HG03103 (cell line): ENCODE measurements around the gene PRDM2.

Experiments used
- ATAC-seq: cut with Tn5 transposase; IDR thresholded peaks from one replicate; pipeline ENCODE4 v1.9.1; 2021; ENCODE audit warnings: low read depth; ENCODE audit not compliant: unreplicated experiment

The PRDM2 gene

DNA sequence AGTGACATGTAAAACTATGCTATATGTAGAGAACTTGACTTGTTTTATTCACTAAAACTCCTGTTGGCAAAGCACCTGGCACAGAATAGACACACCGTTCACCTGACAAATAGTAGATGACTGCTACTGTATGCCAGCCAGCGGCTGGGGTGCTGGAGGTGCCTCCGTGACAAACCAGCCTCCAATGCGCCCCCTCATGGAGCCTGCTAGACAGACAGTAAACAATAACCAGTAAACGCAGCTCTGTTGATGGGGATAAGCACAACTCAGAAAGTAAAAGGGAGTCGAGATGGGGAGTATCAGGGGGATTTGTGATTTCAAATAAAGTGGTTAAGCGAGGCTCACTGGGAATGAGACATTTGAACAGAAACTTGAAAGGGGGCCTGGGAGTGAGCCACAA lies 107.2 kb downstream of the PRDM2 start:
- ATAC-seq: no peak

DNA sequence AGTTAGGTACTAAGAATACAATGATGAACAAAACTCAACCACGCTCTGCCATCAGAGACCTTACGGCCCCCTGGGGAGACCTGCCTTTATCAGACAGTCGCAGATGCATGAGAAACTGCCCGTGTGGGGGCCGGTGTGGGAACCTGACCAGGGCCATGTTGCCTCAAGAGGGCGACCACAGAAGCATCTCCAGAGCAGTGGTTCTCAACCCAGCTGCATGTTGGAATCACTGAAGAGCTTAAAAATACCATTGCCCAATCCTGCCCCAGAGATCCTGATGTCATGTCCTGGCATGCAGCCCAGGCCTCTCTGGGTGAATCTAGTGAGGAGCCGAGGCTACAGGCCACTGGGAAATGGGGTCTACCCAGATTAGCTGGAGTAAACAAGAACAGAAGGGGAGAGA lies 108.7 kb downstream of the PRDM2 start:
- ATAC-seq: no peak

DNA sequence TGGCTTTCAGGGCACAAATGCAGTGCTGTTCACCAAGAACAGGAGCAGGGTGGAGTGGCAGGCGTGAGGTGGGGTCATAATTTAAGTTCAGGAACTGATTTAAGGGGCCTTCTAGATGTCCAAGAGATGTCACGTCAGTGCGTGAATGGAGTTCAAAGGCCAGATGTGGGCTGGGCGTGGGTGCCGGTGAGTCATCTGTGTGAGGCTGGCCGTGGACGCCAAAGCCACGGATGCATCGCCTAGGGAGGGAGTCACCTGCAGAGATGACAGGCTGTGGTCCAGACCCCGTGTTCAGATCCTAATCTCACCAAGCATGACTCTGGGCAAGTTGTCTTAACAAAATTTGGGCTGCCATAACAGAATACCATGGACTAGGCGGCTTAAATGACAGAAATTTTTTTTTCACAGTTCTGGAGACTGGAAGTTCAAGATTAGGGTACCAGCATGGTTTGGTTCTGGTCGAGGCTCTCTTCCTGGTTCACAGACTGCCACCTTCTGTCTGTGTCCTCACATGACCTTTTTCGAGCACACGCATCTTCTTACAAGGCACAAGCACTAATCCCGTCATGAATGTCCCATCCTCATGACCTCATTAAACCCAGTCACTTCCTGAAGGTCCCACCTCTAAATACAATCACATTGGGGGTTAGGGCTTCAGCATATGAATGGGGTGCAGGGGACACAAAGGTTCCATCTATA lies 109.6 kb downstream of the PRDM2 start:
- ATAC-seq: no peak

DNA sequence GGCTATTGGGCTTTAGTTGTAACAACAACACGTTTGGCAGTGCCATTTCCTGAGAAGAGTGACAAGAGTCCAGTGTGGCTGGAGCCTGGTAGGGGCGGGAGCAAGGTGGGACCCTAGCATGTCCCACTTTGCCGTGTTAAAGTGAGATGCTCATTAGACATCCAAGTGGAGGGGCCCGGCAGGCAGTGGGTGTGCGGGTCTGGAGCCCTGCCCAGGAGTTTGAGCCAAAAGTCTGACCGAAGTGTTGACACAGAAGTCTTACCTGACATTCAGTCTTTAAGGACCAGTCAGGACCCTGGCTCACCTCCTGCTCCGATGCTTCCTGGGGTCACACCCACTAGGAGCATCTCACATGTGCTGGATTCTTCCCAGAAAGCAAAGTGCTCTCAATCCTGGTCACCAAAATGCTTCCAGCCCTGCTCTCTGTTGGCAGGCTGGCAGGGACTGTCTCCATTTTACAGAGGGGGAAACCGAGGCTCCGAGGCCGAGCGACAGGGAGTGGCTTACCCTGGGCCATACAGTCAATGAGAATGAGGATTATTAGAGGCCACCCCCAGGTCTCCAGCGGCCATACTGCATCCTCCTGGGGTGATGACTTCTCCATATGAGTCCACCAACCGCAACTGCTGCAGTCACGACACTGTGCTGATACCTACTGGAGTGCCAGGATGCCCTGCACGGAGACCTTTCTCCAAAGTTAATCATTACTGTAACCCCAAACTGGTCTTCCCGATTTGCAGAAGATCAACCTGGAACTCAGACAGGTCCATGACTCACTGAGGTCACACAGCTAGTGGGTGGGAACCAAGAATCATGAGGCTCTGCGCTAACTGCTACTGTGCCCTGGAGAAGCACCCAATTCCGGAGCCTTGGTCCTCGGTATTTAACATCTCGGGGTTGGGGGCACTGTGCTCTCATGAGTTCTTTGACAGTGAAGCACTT lies 112.7 kb downstream of the PRDM2 start:
- no peak for ATAC-seq

DNA sequence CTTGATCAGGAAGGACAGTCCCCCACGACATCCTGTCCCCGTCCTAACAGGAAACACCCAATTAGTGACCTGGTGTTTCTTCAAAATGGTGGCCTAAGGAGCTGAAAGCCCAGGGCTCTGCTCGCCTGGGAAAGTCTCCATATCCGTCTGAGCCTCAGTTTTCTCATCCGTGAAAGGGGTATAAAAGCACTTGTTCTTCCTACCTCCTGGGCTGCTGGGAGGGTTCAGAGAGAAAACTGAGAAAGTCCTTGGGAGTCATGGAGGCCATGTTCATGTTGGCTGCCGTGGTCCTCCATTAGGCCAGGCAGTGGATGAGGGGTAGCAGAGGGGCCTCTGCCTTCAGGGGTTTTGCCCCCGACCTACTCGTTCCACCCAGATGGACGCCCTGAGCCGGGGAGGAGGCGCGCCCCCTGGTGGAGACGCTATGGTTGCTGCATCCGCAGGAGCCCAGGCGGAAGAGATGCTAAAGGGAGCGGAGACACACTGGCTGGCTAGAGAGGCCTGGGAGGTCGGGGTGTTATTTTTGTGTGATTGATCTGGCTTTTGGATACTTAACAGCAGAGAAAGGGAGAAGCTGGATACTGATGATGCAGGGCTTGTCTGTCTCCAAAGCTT lies 113.5 kb downstream of the PRDM2 start:
- no peak for ATAC-seq

DNA sequence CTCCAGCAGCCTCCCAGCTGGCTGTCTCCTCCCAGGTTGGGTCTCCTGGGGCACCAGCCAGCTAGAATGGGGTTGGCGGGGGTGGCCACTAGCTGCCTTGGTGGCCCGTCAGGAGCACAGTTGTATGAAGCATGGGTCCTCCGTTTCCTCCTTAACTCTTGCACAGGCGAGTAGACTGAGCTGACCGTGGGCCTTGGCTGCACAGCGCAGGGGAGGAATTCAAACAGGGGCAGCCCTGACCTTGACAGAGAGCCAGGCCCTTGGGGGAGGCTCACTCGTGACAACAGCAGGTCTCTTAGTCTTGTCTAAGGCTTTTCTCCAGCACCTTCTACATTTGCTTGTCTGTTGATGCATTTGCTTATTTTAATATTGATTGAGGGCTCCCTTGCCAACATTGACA lies 114.1 kb downstream of the PRDM2 start:
- no peak for ATAC-seq

DNA sequence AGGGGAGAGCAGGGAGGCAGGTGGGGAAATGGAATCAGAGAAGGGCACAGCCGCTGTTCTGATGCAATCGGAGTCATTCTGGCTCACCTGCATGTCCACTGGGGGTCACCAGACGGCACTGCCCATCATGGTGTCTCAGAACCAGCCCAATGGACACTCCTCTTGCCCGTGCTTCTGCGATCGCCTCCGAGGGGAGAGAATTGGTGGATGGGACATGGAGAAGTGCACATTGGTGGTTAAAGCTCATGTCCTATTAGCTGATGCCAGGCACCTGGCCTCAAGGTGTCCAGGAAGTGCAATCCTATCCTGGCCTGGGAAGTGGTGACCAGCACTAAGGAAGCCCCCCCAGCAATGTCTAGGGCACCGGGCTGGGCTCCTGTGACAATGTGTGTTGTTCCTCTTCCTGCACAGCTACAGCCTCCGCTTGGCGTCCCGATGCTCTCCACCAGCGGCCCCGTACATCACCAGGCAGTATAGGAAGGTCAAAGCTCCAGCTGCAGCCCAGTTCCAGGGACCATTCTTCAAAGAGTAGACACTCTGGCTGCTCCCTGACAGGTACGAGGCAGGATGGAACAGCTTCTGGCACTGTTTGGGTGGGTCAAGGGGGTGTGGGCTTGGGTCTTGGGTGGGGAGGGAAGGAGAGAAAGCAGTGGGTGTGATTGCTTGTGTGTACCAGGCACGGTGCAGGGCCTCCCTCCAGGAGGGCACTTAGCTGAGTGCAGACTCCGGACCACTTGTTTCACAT lies 116.2 kb downstream of the PRDM2 start:
- ATAC-seq: no peak

DNA sequence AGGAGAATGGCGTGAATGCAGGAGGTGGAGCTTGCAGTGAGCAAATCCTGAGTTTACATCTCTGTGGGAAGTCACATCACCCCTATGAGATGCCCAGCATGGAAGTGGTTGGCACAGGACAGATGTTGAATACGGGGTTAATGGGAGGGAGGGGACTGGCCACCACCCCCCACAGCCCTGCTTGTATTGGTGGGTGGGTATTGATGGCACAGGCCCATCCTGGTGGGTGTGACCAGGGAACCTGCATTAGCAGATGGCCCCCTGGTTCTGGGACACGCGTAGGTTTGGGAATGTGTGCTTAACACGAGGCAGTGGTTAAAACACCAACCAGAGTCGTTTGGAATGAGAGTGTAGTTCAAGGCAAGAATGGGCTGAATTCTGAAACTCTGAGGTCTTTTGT lies 117.9 kb downstream of the PRDM2 start:
- no peak for ATAC-seq

DNA sequence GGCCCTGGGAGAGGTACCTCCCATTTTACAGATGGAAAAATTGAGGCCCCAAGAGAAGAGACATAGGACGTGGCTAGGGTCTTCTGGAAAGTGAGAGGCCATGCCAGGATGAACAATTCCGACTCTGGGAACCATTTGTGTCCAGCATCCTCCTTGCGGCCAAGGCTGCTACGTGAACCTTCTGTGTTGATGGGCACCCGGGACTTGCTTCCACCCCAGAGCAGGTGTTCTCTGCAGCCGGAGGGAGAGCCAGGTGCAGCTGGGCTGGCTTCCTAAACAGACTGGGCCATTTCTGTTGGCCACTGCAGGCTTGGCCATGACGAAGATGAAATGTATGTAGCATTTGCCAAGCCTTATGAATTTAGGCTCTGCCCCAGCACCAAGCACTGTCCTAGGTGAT lies 118.9 kb downstream of the PRDM2 start:
- ATAC-seq: no peak

DNA sequence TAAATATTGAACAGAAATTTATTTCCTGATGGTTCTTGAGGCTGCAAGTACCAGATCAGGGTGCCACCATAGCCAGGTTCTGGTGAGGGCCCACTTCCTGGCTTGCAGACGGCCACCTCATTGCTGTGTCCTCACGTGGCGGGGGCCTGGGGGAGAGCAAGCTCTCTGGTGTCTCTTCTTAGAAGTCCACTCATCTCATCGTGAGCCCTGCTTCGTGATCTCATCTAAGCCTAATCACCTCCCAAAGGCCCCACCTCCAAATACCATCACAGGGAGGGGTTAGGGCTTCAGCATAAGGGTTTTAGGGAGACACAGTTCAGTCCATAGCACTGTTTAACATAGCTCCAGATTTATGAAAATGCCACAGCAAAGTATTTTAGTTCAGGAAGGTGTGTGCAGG lies 119.7 kb downstream of the PRDM2 start:
- ATAC-seq: no peak

DNA sequence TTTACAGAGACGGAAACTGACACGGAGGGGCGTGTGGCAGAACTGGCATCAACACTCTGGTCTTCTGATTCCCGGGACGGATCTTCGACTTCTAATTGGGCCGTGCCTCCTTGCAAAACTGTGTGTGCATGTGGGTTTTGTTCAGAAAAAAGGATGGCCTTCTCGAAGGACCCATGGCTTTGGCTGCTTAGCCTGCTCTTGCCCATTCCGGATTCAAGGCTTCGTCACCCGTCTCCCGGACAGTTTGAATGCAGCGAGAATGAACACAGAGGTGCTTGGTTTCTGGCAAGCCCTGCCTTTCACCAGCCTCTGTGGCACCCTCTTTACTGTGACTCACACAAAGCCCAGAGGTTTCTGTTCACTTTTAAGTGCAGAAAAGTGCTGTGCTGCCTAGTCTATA lies 120.1 kb downstream of the PRDM2 start:
- no peak for ATAC-seq

DNA sequence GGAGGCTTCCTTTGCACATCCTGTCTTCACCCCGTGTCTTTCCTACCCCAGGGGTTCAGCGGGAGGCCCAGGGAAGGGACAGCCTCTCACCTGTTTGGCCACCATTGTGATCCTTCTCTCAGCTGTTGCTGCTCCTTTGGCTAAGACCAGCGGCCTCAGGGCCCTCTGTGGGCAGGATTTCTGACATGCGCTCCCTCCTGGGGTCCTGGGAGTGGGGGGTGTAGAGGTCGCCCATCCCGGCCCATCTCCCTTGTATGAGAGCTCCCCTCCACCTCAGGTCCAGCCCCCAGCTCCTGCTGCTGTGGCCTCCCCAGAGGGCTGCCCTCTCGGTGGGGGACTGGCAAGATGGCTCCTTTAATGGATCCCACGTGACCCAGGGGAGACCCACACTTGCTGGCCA lies 120.5 kb downstream of the PRDM2 start:
- no peak for ATAC-seq

DNA sequence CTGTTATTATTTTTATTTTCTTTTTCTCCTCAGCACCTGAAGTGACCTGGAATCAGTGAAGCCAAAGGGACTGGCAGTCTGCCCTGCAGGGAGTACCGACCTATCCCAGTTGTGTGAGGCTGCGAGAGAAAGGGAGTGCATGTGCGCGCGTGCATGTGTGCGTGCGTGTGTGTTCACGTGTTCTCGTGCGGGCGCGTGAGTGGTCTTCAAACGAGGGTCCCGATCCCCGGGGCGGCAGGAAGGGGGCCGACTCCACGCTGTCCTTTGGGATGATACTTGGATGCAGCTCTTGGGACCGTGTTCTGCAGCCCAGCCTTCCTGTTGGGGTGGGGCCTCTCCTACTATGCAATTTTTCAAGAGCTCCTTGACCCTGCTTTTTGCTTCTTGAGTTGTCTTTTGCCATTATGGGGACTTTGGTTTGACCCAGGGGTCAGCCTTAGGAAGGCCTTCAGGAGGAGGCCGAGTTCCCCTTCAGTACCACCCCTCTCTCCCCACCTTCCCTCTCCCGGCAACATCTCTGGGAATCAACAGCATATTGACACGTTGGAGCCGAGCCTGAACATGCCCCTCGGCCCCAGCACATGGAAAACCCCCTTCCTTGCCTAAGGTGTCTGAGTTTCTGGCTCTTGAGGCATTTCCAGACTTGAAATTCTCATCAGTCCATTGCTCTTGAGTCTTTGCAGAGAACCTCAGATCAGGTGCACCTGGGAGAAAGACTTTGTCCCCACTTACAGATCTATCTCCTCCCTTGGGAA lies 123.3 kb downstream of the PRDM2 start:
- no peak for ATAC-seq

DNA sequence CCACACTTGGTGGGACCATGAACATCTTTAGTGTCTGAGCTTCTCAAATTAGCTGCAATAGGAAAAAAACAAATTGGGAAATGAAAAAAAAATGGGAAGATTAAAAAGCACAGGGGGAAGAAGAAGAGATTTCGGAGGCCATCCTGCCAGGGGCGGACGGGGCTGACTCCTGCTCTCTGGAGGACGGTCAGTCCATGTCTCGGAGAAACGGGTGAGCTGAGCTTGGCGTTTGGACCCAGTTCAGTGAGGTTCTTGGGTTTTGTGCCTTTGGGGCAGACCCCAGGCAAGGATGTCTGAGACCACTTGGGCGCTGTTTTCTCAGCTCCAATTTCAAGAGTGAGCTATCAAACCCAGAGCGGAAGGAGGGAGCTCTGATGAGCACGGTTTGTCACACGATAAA lies 123.9 kb downstream of the PRDM2 start:
- ATAC-seq: no peak

DNA sequence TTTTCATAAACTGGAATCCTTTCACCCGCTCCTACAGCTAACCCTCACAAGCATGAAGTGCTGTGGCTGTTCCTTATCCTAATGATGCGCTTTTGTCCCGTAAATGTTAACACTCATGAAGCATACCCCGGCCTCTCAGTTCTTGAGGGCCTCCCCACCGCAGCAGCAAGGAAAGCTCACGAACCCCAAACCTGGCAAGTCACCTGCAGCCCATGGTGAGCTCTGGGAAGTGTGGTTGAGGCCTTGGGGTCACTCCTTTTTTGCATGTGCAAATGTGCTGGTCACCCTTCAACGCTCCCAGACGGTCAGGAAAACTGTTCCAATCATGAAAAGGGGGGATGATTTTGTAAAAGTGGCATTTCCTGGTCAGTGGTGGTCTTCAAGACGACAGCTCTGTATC lies 124.6 kb downstream of the PRDM2 start:
- no peak for ATAC-seq

DNA sequence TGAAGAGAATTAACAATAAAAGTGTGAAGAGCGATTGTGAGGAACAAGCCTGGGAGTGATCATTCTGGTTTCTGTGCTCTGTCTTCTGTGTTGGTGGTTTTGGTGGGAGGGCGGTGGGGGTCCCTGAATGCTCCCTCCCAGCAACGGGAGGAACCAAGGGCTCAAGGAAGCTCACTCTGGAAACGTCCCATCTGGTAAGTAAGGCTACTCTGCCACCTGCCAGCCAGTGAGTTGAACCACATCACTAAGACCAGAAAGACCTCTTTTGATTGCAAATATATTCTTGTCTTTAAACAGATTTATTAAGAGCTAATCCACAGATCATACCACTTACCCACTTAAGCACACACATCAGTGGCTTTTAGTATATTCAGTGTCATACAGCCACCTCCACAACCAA lies 125.0 kb downstream of the PRDM2 start:
- no peak for ATAC-seq

DNA sequence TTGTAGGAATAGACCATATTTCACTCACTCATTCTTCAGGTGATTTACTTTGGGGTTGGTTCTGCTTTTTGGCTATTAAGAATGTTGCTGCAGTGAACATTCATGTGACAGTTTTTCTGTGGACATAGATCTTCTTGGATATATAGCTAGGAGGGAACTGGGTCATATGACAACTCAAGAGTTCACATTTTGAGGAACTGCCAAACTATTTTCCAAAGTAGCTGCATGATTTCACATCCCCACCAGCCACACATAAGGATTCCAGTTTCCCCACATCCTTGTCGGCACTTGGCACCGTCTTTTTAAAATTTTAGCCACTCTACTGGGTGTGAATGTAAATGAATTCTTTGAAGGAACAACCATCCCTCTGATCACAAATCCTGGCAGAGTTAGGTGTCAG lies 126.0 kb downstream of the PRDM2 start:
- ATAC-seq: no peak

DNA sequence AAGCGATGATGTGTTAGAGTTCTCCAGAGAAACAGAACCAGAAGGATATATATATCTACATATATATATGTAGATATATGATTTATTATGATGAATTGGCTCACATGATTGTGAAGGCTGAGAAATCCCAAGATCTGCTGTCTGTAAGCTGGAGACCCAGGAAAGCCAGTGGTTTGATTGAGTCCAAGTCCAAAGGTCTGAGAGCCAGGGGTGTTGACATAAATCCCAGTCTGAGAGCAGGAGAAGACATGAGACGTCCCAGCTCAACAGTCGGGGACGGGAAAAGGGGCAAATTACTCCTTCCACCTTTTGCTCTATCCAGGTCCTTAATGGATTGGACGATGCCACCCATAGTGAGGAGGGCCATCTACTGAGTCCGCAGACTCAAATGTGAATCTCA lies 126.6 kb downstream of the PRDM2 start:
- ATAC-seq: no peak

DNA sequence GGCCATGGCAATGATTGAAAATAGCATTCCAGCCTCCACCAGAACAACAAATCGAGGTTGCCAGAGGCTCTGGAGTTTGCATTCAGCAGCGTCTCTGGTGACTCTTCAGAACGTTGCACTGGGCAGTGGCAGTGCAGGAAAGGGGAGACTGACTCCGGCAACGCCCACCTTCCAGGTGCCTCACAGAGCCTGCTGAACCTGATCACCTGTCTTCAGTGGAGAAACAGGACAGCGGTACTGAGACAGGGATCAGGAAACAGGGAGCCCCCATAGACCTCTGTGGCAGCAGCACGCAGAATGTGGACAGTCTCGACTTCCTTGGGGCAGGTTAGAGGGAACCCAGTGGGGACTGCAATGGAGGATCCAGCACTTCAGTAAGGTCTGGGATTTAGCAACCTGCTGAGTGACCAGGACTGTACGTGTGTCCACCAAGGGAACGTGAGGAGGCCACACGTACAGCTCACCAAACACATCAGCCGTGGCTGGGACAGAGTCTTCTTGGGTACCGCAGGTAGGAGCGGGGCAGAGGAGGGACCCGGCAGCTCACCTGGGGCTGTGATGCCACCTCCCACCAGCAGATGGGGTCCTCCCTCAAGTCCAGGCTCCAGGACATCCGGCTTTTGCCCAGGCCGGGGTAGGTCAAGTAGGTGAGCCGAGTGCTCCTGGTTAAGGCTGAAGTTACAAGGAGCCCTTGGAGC lies 128.6 kb downstream of the PRDM2 start:
- ATAC-seq: no peak
